ENCODE results near the gene RASA3.
A peak's percentile ranks its signal among the peaks of the same experiment; 100 is the strongest.
"Not testable (repeated sequence)": the region's sequence is repeated elsewhere in the genome, so short reads cannot be mapped to it uniquely, and the experiment has no call there.

The RASA3 gene

GRCh38 chr13:114132419-114133121 is at the start of gene RASA3:
Gene RASA3, minus strand, starts transcription at chr13:114132623. Its CDS starts 134 bp downstream, at chr13:114132489.
- DNase-seq, result peak; percentile 69

- no peak for DNase-seq
Measured at GRCh38 chr13:114179087-114179658, 46.8 kb upstream of the RASA3 start, which contains the start of gene CFAP97D2. Gene CFAP97D2, plus strand, starts transcription at chr13:114179257. Its CDS starts 74 bp downstream, at chr13:114179331.

GRCh38 chr13:114177245-114178010 is 45.0 kb upstream of the RASA3 start:
- no peak for DNase-seq

- not testable (repeated sequence) for DNase-seq
Measured at GRCh38 chr13:114176359-114176902, 44.0 kb upstream of the RASA3 start.

GRCh38 chr13:114174529-114174961 is 42.1 kb upstream of the RASA3 start:
- DNase-seq, result no peak

GRCh38 chr13:114173745-114174144 is 41.3 kb upstream of the RASA3 start:
- DNase-seq, result no peak

GRCh38 chr13:114173272-114173671 is 40.8 kb upstream of the RASA3 start:
- no peak for DNase-seq

- no peak for DNase-seq
Measured at GRCh38 chr13:114167885-114168284, 35.5 kb upstream of the RASA3 start.

GRCh38 chr13:114167426-114167825 is 35.0 kb upstream of the RASA3 start:
- no peak for DNase-seq

- DNase-seq, result no peak
Measured at GRCh38 chr13:114166381-114167131, 34.1 kb upstream of the RASA3 start.

- no peak for DNase-seq
Measured at GRCh38 chr13:114164681-114165429, 32.4 kb upstream of the RASA3 start.

- no peak for DNase-seq
Measured at GRCh38 chr13:114164053-114164452, 31.6 kb upstream of the RASA3 start.

- no peak for DNase-seq
Measured at GRCh38 chr13:114162533-114162922, 30.1 kb upstream of the RASA3 start.

GRCh38 chr13:114161644-114162532 is 29.5 kb upstream of the RASA3 start:
- peak; percentile 56 for DNase-seq

- DNase-seq, result no peak
Measured at GRCh38 chr13:114161028-114161556, 28.7 kb upstream of the RASA3 start.

GRCh38 chr13:114158869-114159666 is 26.6 kb upstream of the RASA3 start:
- DNase-seq, result not testable (repeated sequence)

GRCh38 chr13:114157869-114158495 is 25.6 kb upstream of the RASA3 start:
- no peak for DNase-seq

GRCh38 chr13:114155926-114156883 is 23.8 kb upstream of the RASA3 start:
- no peak for DNase-seq

Data from CD4-positive, alpha-beta T cell treated with Interleukin-12 subunit alpha and Interleukin-12 subunit beta, for 1 hour (primary cell).